Endothelial cell of umbilical vein (primary cell): Measurements from ENCODE around the gene TREH. TPM values are rescaled to one million over a fixed set of nuclear protein-coding genes. Genes with fewer than 3 reads are reported as not detected.

ENCODE experiments used
- BruUV-seq: library from RNA; stranded (reverse); fragments of 400-500 nt; replicated peaks from 2 replicates; lab custom pipeline; 2021; lab: Mats Ljungman, UMichigan
- CTCF ChIA-PET: fragments of 300-600, 350-600 bp; sonication (Branson Sonifier 250); formaldehyde crosslinking; loops from one replicate; lab custom pipeline; 2021; ENCODE audit warnings: antibody characterized with exemption, inconsistent platforms; lab: Charles Lee
- POLR2A ChIA-PET: fragments of 300-600, 350-600 bp; sonication (Branson Sonifier 250); formaldehyde crosslinking; loops from one replicate; lab custom pipeline; 2021; ENCODE audit warnings: antibody characterized with exemption, inconsistent platforms; lab: Charles Lee
- DNase-seq: peaks from one replicate; pipeline ENCODE4 v3.0.0-alpha.2; 2011; ENCODE audit warnings: low read depth, low spot score
- FAIRE-seq: peaks from 2 replicates; lab custom pipeline; 2011; peaks lifted over from hg19 to GRCh38; lab: Jason Lieb, UNC
- H2AFZ ChIP-seq: 2 replicates; pipeline ENCODE4 v1.6.0; 2012; ENCODE audit warnings: low read depth, low read length, control low read depth, inconsistent platforms
- H3K27ac ChIP-seq: 2 replicates; pipeline ENCODE4 v1.5.1; 2011; ENCODE audit warnings: low read depth, mild to moderate bottlenecking, control low read depth, low read length, moderate library complexity; ENCODE audit not compliant: insufficient read depth
- H3K27me3 ChIP-seq, 2 experiments: 2 replicates each; pipeline versions ENCODE4 v1.6.0 to v1.6.1; 2011; ENCODE audit warnings: low read length in 2 of 2, mixed read lengths in 1 of 2; ENCODE audit not compliant: control insufficient read depth in 2 of 2, insufficient read depth in 2 of 2
- H3K36me3 ChIP-seq, 2 experiments: 2 replicates in 1 of 2; 3 replicates in 1 of 2; pipeline ENCODE4 v1.5.1; 2011; ENCODE audit warnings: low read length in 2 of 2, mild to moderate bottlenecking in 1 of 2, moderate library complexity in 1 of 2; ENCODE audit not compliant: control insufficient read depth in 2 of 2, insufficient read depth in 2 of 2; ENCODE audit errors: extremely low read depth in 1 of 2
- H3K4me1 ChIP-seq: 3 replicates; pipeline ENCODE4 v1.5.1; 2011; ENCODE audit warnings: mild to moderate bottlenecking, low read length; ENCODE audit not compliant: control insufficient read depth, insufficient read depth; ENCODE audit errors: extremely low read depth
- H3K4me2 ChIP-seq: 2 replicates; pipeline ENCODE4 v1.6.1; 2011; ENCODE audit warnings: low read length, control low read depth, mixed read lengths; ENCODE audit not compliant: insufficient read depth
- H3K4me3 ChIP-seq, 3 experiments: fragments of 200-600 bp in 1 of 3; sonication (generic), shearing (Covaris generic) in 1 of 3; replicated peaks in 1 of 3; 2 replicates each; pipeline ENCODE4 v1.5.1; 2011 to 2016; ENCODE audit warnings: control low read depth in 3 of 3, low read length in 3 of 3, mild to moderate bottlenecking in 2 of 3, inconsistent platforms in 1 of 3, low read depth in 1 of 3, moderate library complexity in 1 of 3; ENCODE audit not compliant: insufficient read depth in 1 of 3
- H3K79me2 ChIP-seq: 2 replicates; pipeline ENCODE4 v1.6.0; 2012; ENCODE audit warnings: low read length, inconsistent platforms; ENCODE audit not compliant: control insufficient read depth, insufficient read depth
- H3K9ac ChIP-seq: replicated peaks from 2 replicates; pipeline ENCODE3; 2011; ENCODE audit warnings: low read length, control low read depth; ENCODE audit not compliant: insufficient read depth; ENCODE audit errors: extremely low read depth
- H3K9me1 ChIP-seq: replicated peaks from 3 replicates; pipeline ENCODE4 v1.6.0; 2011; ENCODE audit warnings: mild to moderate bottlenecking, low read length; ENCODE audit not compliant: control insufficient read depth, insufficient read depth; ENCODE audit errors: extremely low read depth
- H3K9me3 ChIP-seq: replicated peaks from 2 replicates; pipeline ENCODE4 v1.5.1; 2012; ENCODE audit warnings: low read length, inconsistent platforms; ENCODE audit not compliant: control insufficient read depth, insufficient read depth
- H4K20me1 ChIP-seq: replicated peaks from 2 replicates; pipeline ENCODE3; 2011; ENCODE audit warnings: mild to moderate bottlenecking, low read length; ENCODE audit not compliant: control insufficient read depth, insufficient read depth; ENCODE audit errors: extremely low read depth
- CTCF ChIP-seq, 2 donors: IDR thresholded peaks; 1 replicate in 1 of 2; 2 replicates in 1 of 2; pipeline ENCODE4 v1.5.1; 2011; ENCODE audit warnings: low read length in 2 of 2, mild to moderate bottlenecking in 2 of 2, moderate library complexity in 2 of 2, control low read depth in 1 of 2, inconsistent platforms in 1 of 2, low read depth in 1 of 2; ENCODE audit not compliant: insufficient read depth in 1 of 2; ENCODE audit errors: extremely low read depth in 1 of 2
- EZH2 ChIP-seq: IDR thresholded peaks from 2 replicates; pipeline ENCODE4 v1.6.1; 2012; ENCODE audit warnings: borderline replicate concordance, low read depth, mild to moderate bottlenecking, moderate library complexity, low read length, inconsistent platforms; ENCODE audit not compliant: severe bottlenecking
- FOS ChIP-seq: IDR thresholded peaks from 2 replicates; pipeline ENCODE4 v1.6.1; 2011; ENCODE audit warnings: mild to moderate bottlenecking, low read length, moderate library complexity, borderline replicate concordance; ENCODE audit not compliant: insufficient read depth
- GATA2 ChIP-seq: IDR thresholded peaks from 2 replicates; pipeline ENCODE4 v1.7.0; 2011; ENCODE audit warnings: low read depth, mild to moderate bottlenecking, moderate library complexity, mixed read lengths, low read length; ENCODE audit not compliant: insufficient read length, insufficient read depth
- JUN ChIP-seq: IDR thresholded peaks from 2 replicates; pipeline ENCODE4 v1.6.1; 2011; ENCODE audit warnings: borderline replicate concordance, low read depth; ENCODE audit not compliant: insufficient read length, insufficient read depth
- MAX ChIP-seq: IDR thresholded peaks from 2 replicates; pipeline ENCODE4 v1.6.1; 2011; ENCODE audit not compliant: insufficient read depth, insufficient read length
- MYC ChIP-seq: IDR thresholded peaks from one replicate; pipeline ENCODE4 v1.6.1; 2011; ENCODE audit warnings: mild to moderate bottlenecking, low read depth, low read length
- POLR2A ChIP-seq: IDR thresholded peaks from 2 replicates; pipeline ENCODE4 v1.6.1; 2012; ENCODE audit warnings: low read depth, mild to moderate bottlenecking, control low read depth, low read length
- POLR2AphosphoS5 ChIP-seq: IDR thresholded peaks from 2 replicates; pipeline ENCODE4 v1.6.1; 2012; ENCODE audit warnings: low read depth, mild to moderate bottlenecking, control low read depth, low read length, moderate library complexity; ENCODE audit not compliant: insufficient read depth
- dilution Hi-C: fragments of 300-500 bp; cut with MboI; formaldehyde crosslinking; loops from one replicate; pipeline ENCODE4 v1.15.0; 2019; ENCODE audit warnings: low sequenced_read_pairs; ENCODE audit not compliant: extremely low pct_ligation_motif_present
- intact Hi-C: fragments of 100-400 bp; cut with micrococcal nuclease; formaldehyde crosslinking; loops from one replicate; pipeline ENCODE4 v1.10.0; 2022
- polyA plus RNA-seq, 4 experiments: library from polyadenylated mRNA; depleted of rRNA in 3 of 4; stranded (reverse) in 3 of 4; unstranded in 1 of 4; fragments of >200 nt; gene quantifications; 2 replicates each; pipeline versions ENCODE4 v1.2.1 to v1.2.3, GENCODE V29; 2011 to 2012; ENCODE audit warnings: missing spikeins in 1 of 4
- total RNA-seq: library from RNA; stranded (reverse); gene quantifications from 2 replicates; pipeline ENCODE4 v1.2.3, GENCODE V29; 2021

TREH gene
- total and polyA plus RNA-seq, 2 donors (not counting 3 experiments of a cell fraction or from before 2014, with no cell fraction given) = not detected

GRCh38 chr11:118622376-118623268 lies 56.8 kb downstream of the TREH start:
- Histone ChIP-seq H3K9me1 (no peaks in the 10 kb centered on the region), H3K4me1 (peaks cover 51% of the 10 kb centered on the region), H3K27ac (peak overlapping the region; percentile 19), H3K36me3 (peaks cover 6 to 20% of the 10 kb centered on the region in 2 experiments), H3K4me2 (peak overlapping the region; percentile 59), H3K9ac (peak overlapping the region; percentile 78), H2AFZ (no peak overlapping the region), H3K79me2 (peaks cover 51% of the 10 kb centered on the region), H3K4me3 (peak overlapping the region in 2 of 3 experiments; percentile 70 to 74), H3K27me3 (no peaks in the 10 kb centered on the region), H4K20me1 (no peaks in the 10 kb centered on the region), H3K9me3 (no peaks in the 10 kb centered on the region)
- dilution Hi-C loops (no loop called here), intact Hi-C loops (no loop called here)
- peak; percentile 63 for FAIRE-seq
- POLR2A ChIA-PET = interaction anchor here (0.6 to 3.9 kb wide), 3 partner anchors 10 to 163 kb away, joined by 3 to 29 read pairs (median 13); partner anchors contain the start of gene PHLDB1
- CTCF ChIA-PET = interaction anchor here (1.0 to 8.3 kb wide), 6 partner anchors 10 to 37 kb away, joined by 3 to 138 read pairs (median 7); partner anchors contain the start of gene PHLDB1
- peak; percentile 32 for DNase-seq
- no TSS peak for BruUV-seq
- TF ChIP-seq FOS (no peak), POLR2A (peak; percentile 20), MAX (no peak)

GRCh38 chr11:118621784-118622375 lies 57.6 kb downstream of the TREH start:
- peak; percentile 22 for DNase-seq
- intact Hi-C loops (loop anchor here (1.0 to 2.0 kb wide), 2 partner anchors 10 to 15 kb away; partner anchors contain the start of gene PHLDB1), dilution Hi-C loops (no loop called here)
- Histone ChIP-seq H3K4me1 (peaks cover 58% of the 10 kb centered on the region), H3K4me2 (peak overlapping the region; percentile 59), H2AFZ (no peak overlapping the region), H3K9me3 (no peaks in the 10 kb centered on the region), H3K4me3 (peak overlapping the region; percentile 59 to 74 (median 70)), H3K9ac (peak overlapping the region; percentile 78), H3K27me3 (no peaks in the 10 kb centered on the region), H3K36me3 (peaks cover 5 to 14% of the 10 kb centered on the region in 2 experiments), H3K27ac (peak overlapping the region; percentile 96), H3K79me2 (peaks cover 44% of the 10 kb centered on the region), H3K9me1 (no peaks in the 10 kb centered on the region), H4K20me1 (no peaks in the 10 kb centered on the region)
- no peak for FAIRE-seq
- ChIA-PET CTCF (interaction anchor here (1.0 to 8.3 kb wide), 6 partner anchors 11 to 37 kb away, joined by 3 to 138 read pairs (median 7); partner anchors contain the start of gene PHLDB1), POLR2A (interaction anchor here (1.6 to 3.9 kb wide), 3 partner anchors 9 to 15 kb away, joined by 11 to 29 read pairs (median 13); partner anchors contain the start of gene PHLDB1)
- TF ChIP-seq POLR2A (no peak), FOS (no peak), EZH2 (no peak), POLR2AphosphoS5 (no peak), MYC (no peak), GATA2 (no peak), CTCF (IDR thresholded peaks at IDR 0.05; ENCODE audit: extremely low read depth in 1 of 2, insufficient read depth in 1 of 2, low read depth in 1 of 2, low read length in 2 of 2) (no peak), MAX (no peak), JUN (no peak)
- BruUV-seq = TSS peak; percentile 29
